GM12892 (cell line): ENCODE results near the gene DLG2.

Experiments used
- POLR2A ChIP-seq: IDR thresholded peaks from 2 replicates; pipeline ENCODE4 v1.6.1; 2011; ENCODE audit warnings: low read depth, low read length, control low read depth
- POLR2AphosphoS5 ChIP-seq: IDR thresholded peaks from 2 replicates; pipeline ENCODE4 v1.6.1; 2011; ENCODE audit warnings: low read depth, low read length, control low read depth

GRCh38 chr11:83609191-83609590, 2018.0 kb downstream of the DLG2 start:
- no peak for TF ChIP-seq POLR2AphosphoS5
- TF ChIP-seq POLR2A, result no peak
